AG10803 (cell line): ENCODE results near the gene MARCKSL1.

Experiments used
- DNase-seq: peaks from one replicate; pipeline ENCODE4 v3.0.0; 2010; ENCODE audit warnings: low read depth
- H3K4me3 ChIP-seq: 2 replicates; pipeline ENCODE4 v1.5.1; 2011; ENCODE audit warnings: mild to moderate bottlenecking, low read length, control low read depth
- TF ChIP-seq, protein P1 (sequence below): conservative IDR thresholded peaks from 2 replicates; pipeline ENCODE4 v1.5.1; 2011; ENCODE audit warnings: mild to moderate bottlenecking, low read length, control low read depth, inconsistent platforms

MARCKSL1 gene, protein sequence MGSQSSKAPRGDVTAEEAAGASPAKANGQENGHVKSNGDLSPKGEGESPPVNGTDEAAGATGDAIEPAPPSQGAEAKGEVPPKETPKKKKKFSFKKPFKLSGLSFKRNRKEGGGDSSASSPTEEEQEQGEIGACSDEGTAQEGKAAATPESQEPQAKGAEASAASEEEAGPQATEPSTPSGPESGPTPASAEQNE

DNA sequence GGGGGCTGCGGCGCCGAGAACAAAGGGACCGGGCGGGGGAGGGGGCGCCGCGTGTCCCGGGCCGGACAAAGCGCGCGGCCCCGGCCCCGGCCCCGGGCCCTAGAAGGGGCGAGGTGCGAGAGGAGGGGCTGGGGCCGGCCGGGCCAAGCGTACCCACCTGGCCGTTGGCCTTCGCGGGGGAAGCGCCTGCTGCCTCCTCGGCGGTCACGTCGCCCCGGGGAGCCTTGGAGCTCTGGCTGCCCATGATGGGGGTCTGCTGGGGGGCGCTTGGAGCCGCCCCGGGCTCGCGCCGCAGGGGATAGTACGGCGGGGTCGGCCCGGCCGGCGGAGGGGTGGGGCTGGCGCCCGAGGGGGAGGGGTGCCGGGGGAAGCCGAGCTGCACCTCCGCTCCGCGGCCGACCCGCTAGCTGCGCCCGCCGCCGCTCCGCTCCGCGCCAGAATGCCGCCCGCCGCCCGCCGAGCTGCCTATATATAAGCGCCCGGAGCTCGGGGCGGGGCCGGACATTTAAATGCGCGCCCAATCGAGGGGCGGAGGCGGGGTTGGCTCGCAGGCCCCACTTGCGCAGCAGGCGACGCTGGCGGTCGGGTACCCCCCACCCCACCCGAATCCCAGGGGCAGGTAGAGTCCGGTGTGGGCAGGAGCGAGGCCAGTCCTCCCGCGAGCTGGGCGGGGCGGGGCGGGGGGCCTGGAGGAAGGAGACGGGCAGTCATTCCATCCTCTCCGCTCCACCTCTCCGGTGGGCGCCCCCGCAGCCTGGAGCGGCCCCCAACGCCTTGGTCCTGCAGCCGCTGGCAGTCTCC lies at the start of gene MARCKSL1:
TSS of gene MARCKSL1 (minus strand) at position 444 of the 801 bp plus-strand sequence. CDS start at position 244, 200 bp downstream.
- DNase-seq = peak; percentile 54
- H3K4me3 ChIP-seq = peak within 1 kb of the TSS; percentile 61
- TF ChIP-seq, protein P1, sequence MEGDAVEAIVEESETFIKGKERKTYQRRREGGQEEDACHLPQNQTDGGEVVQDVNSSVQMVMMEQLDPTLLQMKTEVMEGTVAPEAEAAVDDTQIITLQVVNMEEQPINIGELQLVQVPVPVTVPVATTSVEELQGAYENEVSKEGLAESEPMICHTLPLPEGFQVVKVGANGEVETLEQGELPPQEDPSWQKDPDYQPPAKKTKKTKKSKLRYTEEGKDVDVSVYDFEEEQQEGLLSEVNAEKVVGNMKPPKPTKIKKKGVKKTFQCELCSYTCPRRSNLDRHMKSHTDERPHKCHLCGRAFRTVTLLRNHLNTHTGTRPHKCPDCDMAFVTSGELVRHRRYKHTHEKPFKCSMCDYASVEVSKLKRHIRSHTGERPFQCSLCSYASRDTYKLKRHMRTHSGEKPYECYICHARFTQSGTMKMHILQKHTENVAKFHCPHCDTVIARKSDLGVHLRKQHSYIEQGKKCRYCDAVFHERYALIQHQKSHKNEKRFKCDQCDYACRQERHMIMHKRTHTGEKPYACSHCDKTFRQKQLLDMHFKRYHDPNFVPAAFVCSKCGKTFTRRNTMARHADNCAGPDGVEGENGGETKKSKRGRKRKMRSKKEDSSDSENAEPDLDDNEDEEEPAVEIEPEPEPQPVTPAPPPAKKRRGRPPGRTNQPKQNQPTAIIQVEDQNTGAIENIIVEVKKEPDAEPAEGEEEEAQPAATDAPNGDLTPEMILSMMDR = no peak

DNA sequence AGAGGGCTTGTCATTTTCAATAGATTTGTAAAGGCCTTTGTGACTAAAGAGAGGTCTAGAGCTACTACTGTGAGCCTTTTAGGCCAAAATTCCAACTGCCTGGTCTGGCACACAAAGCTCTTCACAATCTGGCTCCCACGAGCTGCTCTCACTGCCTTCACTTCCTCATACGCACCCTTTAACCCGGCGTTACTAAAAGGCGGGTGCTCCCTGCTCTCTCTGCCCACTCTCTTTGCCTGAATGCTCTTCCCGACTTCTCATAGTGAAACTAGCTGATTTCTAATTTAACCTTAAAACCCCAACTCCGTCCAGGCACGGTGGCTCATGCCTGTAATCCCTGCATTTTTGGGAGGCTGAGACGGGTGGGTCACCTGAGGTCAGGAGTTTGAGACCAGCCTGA lies 44.0 kb upstream of the MARCKSL1 start:
- H3K4me3 ChIP-seq = no peak overlapping the region
- DNase-seq = no peak
- TF ChIP-seq, protein P1 = no peak

DNA sequence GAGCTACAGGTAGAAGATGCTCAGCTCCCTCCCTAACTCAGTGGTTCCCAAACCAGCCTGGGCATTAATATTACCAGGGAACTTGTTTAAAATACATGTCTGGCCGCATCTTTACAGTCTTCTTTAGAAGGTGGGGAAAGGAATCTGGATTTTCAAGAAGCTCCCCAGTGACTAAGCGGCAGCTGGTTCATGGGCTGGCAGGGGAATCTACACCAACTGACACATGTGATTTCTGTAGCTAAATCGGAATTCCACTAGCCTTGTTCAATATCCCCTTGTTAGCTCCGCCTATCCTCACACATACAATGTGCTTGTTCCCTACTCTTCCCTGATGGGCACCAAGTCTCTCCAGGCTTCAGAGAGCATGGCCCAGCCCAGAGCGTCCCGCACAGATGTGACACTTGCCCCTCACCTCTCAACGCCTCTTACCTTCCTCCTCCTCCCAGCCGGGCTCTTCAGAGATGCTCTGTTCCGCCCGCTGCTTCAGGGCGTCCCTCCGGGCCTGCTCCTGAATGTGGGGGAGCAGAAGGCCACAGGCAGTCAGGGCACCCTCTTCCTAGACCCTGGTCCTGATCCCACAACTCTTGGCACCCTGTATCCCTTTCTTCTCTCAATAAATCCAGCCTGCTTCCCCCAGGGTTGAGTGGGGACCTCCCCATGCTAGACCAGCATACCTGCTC lies 41.6 kb upstream of the MARCKSL1 start:
- H3K4me3 ChIP-seq = no peak overlapping the region
- TF ChIP-seq, protein P1 = no peak
- no peak for DNase-seq

DNA sequence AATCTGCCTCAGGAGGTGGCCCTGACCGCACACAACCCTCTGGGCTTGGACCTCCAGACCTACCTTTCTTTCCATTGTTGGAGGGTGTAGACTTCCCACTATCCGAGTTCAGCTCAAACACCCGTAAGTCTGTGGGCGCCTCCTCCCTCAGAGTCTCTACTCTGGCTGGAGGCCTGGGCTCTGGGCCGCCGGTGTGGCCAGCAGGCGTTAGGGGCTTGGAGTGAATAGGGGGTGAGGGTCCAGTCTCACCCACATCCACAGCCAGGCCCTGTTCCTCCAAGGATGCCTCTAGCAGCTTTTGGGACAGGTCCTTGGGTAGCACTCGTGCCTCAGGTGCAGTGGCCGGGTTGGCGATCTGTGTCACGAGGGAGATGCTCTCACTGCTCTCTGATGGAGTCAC lies 40.2 kb upstream of the MARCKSL1 start:
- DNase-seq = no peak
- TF ChIP-seq, protein P1 = no peak
- no peak overlapping the region for H3K4me3 ChIP-seq

DNA sequence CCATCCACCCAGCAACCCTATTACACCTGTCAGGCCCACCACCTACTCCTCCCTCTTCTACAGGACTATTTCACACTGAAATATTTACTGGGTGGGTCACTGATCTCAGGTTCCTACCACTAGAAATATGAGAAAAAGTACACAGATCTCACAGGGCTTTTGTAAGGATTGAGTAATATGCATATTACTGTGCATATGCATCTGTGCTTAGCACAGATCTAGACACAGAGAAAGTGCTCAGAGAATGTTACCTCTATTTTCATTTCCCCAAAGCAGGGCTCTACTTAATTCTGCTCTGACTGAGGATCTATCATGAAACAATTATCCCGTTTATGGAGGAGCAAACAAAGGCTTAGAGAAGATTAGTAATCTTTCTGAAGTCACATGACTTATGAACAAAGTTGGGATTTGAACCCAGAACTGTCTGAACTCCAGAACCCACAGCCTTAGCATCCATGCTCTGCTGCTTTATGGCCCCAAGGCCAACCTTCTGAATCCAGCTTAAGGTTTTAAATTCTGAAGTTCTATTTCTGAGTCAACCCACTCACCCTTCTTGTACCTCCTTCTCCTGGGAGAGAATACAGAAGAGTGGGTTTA lies 38.1 kb upstream of the MARCKSL1 start:
- TF ChIP-seq, protein P1 = no peak
- DNase-seq = no peak
- no peak overlapping the region for H3K4me3 ChIP-seq

DNA sequence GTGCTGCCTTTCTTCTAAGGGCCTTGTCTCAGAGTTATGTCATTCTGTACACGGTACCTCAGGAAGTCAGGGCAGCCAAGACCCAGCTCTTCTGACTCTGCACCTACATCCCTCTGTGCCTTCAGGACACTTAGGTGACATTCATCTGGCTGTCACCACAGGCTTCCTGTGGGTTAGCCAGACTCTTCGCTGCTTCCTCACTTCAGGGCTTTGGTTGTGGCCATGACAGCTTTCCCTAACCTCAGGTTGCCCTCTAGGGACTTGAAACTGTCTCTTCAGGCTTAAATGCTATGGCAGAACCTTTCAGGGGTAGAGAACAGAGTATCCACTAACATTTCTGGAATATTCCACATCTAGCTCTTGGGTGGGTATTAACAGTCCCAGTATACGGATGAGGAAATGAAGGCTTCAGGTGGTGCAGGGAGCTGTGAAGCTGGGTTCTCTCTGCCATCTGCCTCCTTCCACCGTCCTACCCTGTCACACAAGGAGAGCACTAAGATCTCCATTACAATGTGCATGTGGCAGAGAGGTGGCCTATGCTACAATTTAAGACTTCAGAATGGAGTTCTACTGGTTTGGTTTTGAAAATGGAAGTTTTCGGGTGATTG lies 36.2 kb upstream of the MARCKSL1 start:
- DNase-seq = no peak
- TF ChIP-seq, protein P1 = no peak
- no peak overlapping the region for H3K4me3 ChIP-seq
